SHP77 (cell line): ENCODE results near the gene ECT2.
"Not testable (repeated sequence)": the region's sequence is repeated elsewhere in the genome, so short reads cannot be mapped to it uniquely, and the experiment has no call there.

Experiments
- DNase-seq, 2 experiments: peaks; one replicate each; lab custom pipeline; 2025; lab: John Stamatoyannopoulos, UW

Gene ECT2

DNA sequence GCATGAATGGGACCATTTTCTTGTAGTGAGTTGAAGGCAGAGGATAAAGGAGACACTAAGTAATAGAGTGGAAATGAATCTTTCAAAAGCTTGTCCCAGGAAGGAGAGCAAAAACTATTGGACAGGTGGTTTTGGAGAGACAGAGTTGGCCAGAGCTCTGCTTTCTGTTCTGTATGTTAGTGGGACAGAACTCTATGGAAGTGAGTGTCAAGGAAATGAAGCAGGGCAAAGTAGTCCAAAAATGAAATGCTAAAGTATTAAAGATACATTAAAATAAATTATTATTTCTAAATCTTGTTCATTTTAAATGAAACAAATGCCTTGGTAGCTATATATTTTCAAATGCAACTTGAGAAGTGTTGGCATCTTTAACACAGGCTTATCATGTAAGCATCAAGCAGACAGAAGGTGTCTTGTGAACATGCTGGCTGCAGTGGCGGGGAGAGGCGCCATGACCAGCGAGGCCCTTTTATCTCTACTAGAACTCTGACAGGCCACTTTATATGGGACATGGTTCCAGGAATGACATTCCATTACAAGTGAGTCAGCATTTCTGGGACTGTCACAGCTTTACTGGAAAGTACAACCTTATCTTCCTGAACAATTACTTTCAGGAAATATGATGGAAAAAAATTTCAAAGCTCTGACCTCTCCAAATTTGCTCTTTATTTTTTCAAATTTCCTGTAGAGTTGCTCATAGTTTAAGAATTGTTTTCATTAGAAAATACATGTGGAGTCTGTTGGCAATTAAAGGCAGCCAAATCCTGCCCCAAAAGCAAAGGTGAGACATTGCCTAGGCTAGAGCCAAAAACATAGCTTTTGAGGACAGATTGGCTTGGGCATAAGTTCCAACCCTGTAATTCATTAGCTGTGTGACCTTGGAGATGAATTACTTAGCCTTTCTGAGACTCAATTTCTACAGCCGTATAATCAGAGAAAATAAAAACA lies 106.5 kb downstream of the ECT2 start:
- DNase-seq, result no peak

DNA sequence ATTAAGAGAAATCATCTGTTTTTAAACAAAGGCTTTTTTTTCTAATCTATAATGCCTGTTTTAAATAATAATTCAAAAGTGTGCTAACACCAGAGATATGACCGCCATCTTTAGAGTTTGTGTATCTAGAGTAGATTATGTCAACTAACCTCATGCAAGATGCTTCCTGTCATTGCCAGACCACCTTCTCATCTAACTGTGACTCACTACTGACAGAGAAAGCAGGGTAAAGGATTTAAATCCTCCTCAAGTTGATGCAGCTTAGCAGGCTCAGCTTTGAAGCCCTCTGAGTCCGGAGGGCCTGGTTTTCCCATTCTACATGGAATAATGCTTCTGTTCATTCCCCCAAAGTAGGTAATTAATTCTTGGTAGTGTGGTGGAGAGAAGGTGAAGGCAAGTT lies 108.5 kb downstream of the ECT2 start:
- no peak for DNase-seq

DNA sequence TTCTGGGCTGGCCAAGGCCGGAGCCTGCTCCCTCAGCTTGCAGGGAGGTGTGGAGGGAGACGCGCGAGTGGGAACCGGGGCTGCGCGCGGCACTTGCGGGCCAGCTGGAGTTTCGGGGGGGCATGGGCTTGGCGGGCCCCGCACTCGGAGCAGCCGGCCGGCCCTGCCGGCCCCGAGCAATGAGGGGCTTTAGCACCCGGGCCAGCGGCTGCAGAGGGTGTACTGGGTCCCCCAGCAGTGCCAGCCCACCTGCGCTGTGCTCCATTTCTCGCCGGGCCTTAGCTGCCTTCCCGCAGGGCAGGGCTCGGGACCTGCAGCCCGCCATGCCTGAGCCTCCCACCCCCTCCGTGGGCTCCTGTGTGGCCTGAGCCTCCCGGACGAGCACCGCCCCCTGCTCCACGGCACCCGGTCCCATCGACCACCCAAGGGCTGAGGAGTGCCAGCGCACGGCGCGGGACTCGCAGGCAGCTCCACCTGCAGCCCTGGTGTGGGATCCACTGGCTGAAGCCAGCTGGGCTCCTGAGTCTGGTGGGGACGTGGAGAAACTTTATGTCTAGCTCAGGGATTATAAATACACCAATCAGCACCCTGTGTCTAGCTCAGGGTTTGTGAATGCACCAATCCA lies 116.3 kb downstream of the ECT2 start:
- not testable (repeated sequence) for DNase-seq

DNA sequence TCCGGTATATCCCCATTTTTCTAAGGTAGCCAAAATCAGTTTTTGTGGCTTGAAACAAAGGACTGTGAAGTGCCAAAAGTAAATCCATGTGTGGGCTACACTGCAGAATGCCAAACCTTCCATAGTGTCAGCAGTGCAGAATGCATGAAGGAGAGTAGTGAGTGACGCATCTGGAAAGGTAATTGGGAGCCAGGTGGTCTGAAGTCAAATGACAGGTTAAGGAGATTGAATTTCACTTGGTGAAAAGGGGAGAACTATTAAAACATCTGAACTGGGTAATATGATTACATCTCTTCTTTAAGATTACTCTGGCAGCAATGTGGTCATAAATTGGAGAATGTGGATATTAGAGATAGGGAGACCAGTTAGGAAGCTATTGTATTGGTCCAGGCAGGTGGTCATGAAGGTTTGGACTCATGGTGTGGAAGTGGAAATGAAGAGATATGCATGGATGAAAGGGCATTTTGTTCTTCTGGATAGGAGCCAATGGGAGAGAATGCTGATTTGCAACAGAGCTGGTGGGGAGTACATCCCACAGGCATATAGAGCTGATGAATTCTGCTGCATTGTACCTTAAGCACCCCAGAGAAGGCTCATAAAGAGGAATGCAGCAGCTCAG lies 118.2 kb downstream of the ECT2 start:
- no peak for DNase-seq

DNA sequence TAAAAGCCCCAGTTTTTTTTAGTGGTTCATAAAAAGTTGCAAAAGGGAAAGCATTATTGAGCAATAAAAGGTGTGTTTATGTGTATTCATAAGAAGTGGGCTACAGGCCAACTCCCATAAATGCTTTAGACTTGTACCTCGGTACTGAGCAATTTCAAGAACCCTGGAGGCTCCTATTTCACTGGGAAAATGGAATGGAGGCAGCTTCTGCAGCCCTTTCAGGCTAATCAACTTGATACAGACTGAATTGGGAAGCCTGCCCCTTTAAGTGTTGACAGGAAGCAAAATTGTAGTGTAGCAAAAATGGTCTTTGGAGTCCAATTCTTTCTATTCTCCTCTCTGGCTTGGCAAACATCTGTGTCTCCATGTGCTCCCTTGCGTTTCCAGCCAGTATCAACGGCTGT lies 118.8 kb downstream of the ECT2 start:
- DNase-seq, result no peak

DNA sequence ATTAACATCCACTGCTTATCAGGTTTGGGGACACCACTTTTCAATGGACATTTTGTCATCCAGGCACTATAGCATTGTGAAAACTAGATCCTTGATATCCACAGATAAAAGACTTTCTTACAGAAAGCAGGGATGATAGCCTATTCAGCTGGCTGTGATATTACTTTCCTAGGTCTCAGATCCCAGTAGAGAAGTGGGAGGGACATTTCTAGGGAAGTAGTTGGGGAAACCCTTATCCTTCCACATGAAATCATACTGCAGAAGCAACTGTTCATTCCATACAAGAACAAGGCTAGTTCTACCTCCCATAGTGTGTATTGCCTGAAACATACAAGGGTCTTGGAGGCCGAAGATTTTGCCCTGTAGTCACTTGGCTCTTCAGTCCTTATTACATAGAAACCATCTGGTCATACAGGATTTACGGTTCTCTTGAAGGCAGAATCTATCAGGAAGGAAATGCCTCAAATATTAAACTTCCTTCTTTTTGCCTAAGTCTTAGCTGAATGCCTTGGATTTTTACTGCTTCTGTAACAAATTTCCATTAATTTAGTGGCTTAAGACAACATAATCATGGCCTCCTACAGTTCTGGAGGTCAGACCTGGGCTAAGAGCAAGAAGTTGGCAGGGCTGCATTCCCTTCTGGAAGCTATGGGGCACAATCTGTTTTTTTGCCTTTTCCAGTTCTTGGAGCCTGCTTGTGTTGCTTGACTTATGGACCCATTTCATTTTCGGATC lies 119.4 kb downstream of the ECT2 start:
- no peak for DNase-seq
